ENCODE measurements around the gene RNASE8.

Gene RNASE8

GRCh38 chr14:21029917-21030316, 27.7 kb upstream of the RNASE8 start, which contains the start of gene TPPP2:
TPPP2 (plus strand) TSS chr14:21030217; CDS start chr14:21030582, 365 bp downstream.
- Histone ChIP-seq H3K4me1 (ENCODE audit: control insufficient read depth in 2 of 2, insufficient read depth in 2 of 2, low read length in 2 of 2) (peaks cover 0 to 6% of the 10 kb centered on the region in 2 donors), H3K36me3 (ENCODE audit: control insufficient read depth in 2 of 2, insufficient read depth in 2 of 2, low read length in 2 of 2) (no peaks in the 10 kb centered on the region), H3K9me3 (ENCODE audit: control insufficient read depth in 2 of 2, low read length in 2 of 2) (no peaks in the 10 kb centered on the region), H3K27ac (ENCODE audit: low read depth in 2 of 2, low read length in 2 of 2) (no peak within 1 kb of the TSS), H3K4me3 (ENCODE audit: low read length in 2 of 2) (no peak within 1 kb of the TSS), H3K27me3 (ENCODE audit: control insufficient read depth in 2 of 2, insufficient read depth in 2 of 2, low read length in 2 of 2) (no peaks in the 10 kb centered on the region), H3K9ac (ENCODE audit: low read depth in 1 of 2, low read length in 2 of 2) (no peak within 1 kb of the TSS)

- no peaks in the 10 kb centered on the region for H3K9me3 ChIP-seq (ENCODE audit: control insufficient read depth in 2 of 2, low read length in 2 of 2)
- no peak overlapping the region for H3K27ac ChIP-seq (ENCODE audit: low read depth in 2 of 2, low read length in 2 of 2)
- H3K4me1 ChIP-seq (ENCODE audit: control insufficient read depth in 2 of 2, insufficient read depth in 2 of 2, low read length in 2 of 2): peaks cover 0 to 3% of the 10 kb centered on the region in 2 donors
These were observed 27.1 kb upstream of the RNASE8 start for GRCh38 chr14:21030531-21030930.

GRCh38 chr14:21032326-21033132, 25.1 kb upstream of the RNASE8 start:
- Histone ChIP-seq H3K27me3 (ENCODE audit: control insufficient read depth in 2 of 2, insufficient read depth in 2 of 2, low read length in 2 of 2) (no peaks in the 10 kb centered on the region), H3K9me3 (ENCODE audit: control insufficient read depth in 2 of 2, low read length in 2 of 2) (no peaks in the 10 kb centered on the region), H3K9ac (ENCODE audit: low read depth in 1 of 2, low read length in 2 of 2) (no peak overlapping the region), H3K36me3 (ENCODE audit: control insufficient read depth in 2 of 2, insufficient read depth in 2 of 2, low read length in 2 of 2) (no peaks in the 10 kb centered on the region), H3K27ac (ENCODE audit: low read depth in 2 of 2, low read length in 2 of 2) (no peak overlapping the region), H3K4me1 (ENCODE audit: control insufficient read depth in 2 of 2, insufficient read depth in 2 of 2, low read length in 2 of 2) (no peaks in the 10 kb centered on the region), H3K4me3 (ENCODE audit: low read length in 2 of 2) (no peak overlapping the region)

More at GRCh38 chr14:21030531-21030930, 27.1 kb upstream of the RNASE8 start:
- Histone ChIP-seq H3K4me3 (ENCODE audit: low read length in 2 of 2) (no peak overlapping the region), H3K27me3 (ENCODE audit: control insufficient read depth in 2 of 2, insufficient read depth in 2 of 2, low read length in 2 of 2) (no peaks in the 10 kb centered on the region), H3K36me3 (ENCODE audit: control insufficient read depth in 2 of 2, insufficient read depth in 2 of 2, low read length in 2 of 2) (no peaks in the 10 kb centered on the region), H3K9ac (ENCODE audit: low read depth in 1 of 2, low read length in 2 of 2) (no peak overlapping the region)

- no peak overlapping the region for H3K27ac ChIP-seq (ENCODE audit: low read depth in 2 of 2, low read length in 2 of 2)
- no peaks in the 10 kb centered on the region for H3K36me3 ChIP-seq (ENCODE audit: control insufficient read depth in 2 of 2, insufficient read depth in 2 of 2, low read length in 2 of 2)
- H3K9me3 ChIP-seq (ENCODE audit: control insufficient read depth in 2 of 2, low read length in 2 of 2): no peaks in the 10 kb centered on the region
- H3K27me3 ChIP-seq (ENCODE audit: control insufficient read depth in 2 of 2, insufficient read depth in 2 of 2, low read length in 2 of 2): no peaks in the 10 kb centered on the region
- no peaks in the 10 kb centered on the region for H3K4me1 ChIP-seq (ENCODE audit: control insufficient read depth in 2 of 2, insufficient read depth in 2 of 2, low read length in 2 of 2)
- no peak overlapping the region for H3K4me3 ChIP-seq (ENCODE audit: low read length in 2 of 2)
- H3K9ac ChIP-seq (ENCODE audit: low read depth in 1 of 2, low read length in 2 of 2): no peak overlapping the region
These were observed 24.4 kb upstream of the RNASE8 start for GRCh38 chr14:21033133-21033698.

GRCh38 chr14:21034707-21035106, 22.9 kb upstream of the RNASE8 start, which contains the start of gene RNASE13:
RNASE13 (minus strand) TSS chr14:21034807; CDS start chr14:21034288, 519 bp downstream.
- H3K4me1 ChIP-seq (ENCODE audit: control insufficient read depth in 2 of 2, insufficient read depth in 2 of 2, low read length in 2 of 2): peaks cover 13 to 14% of the 10 kb centered on the region in 2 donors
- no peaks in the 10 kb centered on the region for H3K36me3 ChIP-seq (ENCODE audit: control insufficient read depth in 2 of 2, insufficient read depth in 2 of 2, low read length in 2 of 2)
- H3K4me3 ChIP-seq (ENCODE audit: low read length in 2 of 2): no peak within 1 kb of the TSS
- no peaks in the 10 kb centered on the region for H3K27me3 ChIP-seq (ENCODE audit: control insufficient read depth in 2 of 2, insufficient read depth in 2 of 2, low read length in 2 of 2)
- no peaks in the 10 kb centered on the region for H3K9me3 ChIP-seq (ENCODE audit: control insufficient read depth in 2 of 2, low read length in 2 of 2)
- H3K9ac ChIP-seq (ENCODE audit: low read depth in 1 of 2, low read length in 2 of 2): no peak within 1 kb of the TSS
- H3K27ac ChIP-seq (ENCODE audit: low read depth in 2 of 2, low read length in 2 of 2): no peak within 1 kb of the TSS

- Histone ChIP-seq H3K4me3 (ENCODE audit: low read length in 2 of 2) (no peak overlapping the region), H3K27me3 (ENCODE audit: control insufficient read depth in 2 of 2, insufficient read depth in 2 of 2, low read length in 2 of 2) (no peaks in the 10 kb centered on the region), H3K9me3 (ENCODE audit: control insufficient read depth in 2 of 2, low read length in 2 of 2) (no peaks in the 10 kb centered on the region), H3K36me3 (ENCODE audit: control insufficient read depth in 2 of 2, insufficient read depth in 2 of 2, low read length in 2 of 2) (no peaks in the 10 kb centered on the region), H3K27ac (ENCODE audit: low read depth in 2 of 2, low read length in 2 of 2) (no peak overlapping the region), H3K9ac (ENCODE audit: low read depth in 1 of 2, low read length in 2 of 2) (no peak overlapping the region), H3K4me1 (ENCODE audit: control insufficient read depth in 2 of 2, insufficient read depth in 2 of 2, low read length in 2 of 2) (peaks cover 14 to 15% of the 10 kb centered on the region in 2 donors)
These were observed 20.9 kb upstream of the RNASE8 start for GRCh38 chr14:21036751-21037150.

- Histone ChIP-seq H3K9ac (ENCODE audit: low read depth in 1 of 2, low read length in 2 of 2) (no peak overlapping the region), H3K9me3 (ENCODE audit: control insufficient read depth in 2 of 2, low read length in 2 of 2) (no peaks in the 10 kb centered on the region), H3K27me3 (ENCODE audit: control insufficient read depth in 2 of 2, insufficient read depth in 2 of 2, low read length in 2 of 2) (no peaks in the 10 kb centered on the region), H3K4me1 (ENCODE audit: control insufficient read depth in 2 of 2, insufficient read depth in 2 of 2, low read length in 2 of 2) (peaks cover 14 to 15% of the 10 kb centered on the region in 2 donors), H3K4me3 (ENCODE audit: low read length in 2 of 2) (no peak overlapping the region), H3K27ac (ENCODE audit: low read depth in 2 of 2, low read length in 2 of 2) (no peak overlapping the region), H3K36me3 (ENCODE audit: control insufficient read depth in 2 of 2, insufficient read depth in 2 of 2, low read length in 2 of 2) (no peaks in the 10 kb centered on the region)
These were observed 20.5 kb upstream of the RNASE8 start for GRCh38 chr14:21037156-21037555.

- Histone ChIP-seq H3K4me1 (ENCODE audit: control insufficient read depth in 2 of 2, insufficient read depth in 2 of 2, low read length in 2 of 2) (peaks cover 23 to 29% of the 10 kb centered on the region in 2 donors), H3K9me3 (ENCODE audit: control insufficient read depth in 2 of 2, low read length in 2 of 2) (no peaks in the 10 kb centered on the region), H3K27ac (ENCODE audit: low read depth in 2 of 2, low read length in 2 of 2) (peak overlapping the region; percentile 36 to 68), H3K27me3 (ENCODE audit: control insufficient read depth in 2 of 2, insufficient read depth in 2 of 2, low read length in 2 of 2) (no peaks in the 10 kb centered on the region), H3K4me3 (ENCODE audit: low read length in 2 of 2) (peak overlapping the region in 1 of 2 donors; percentile 34), H3K9ac (ENCODE audit: low read depth in 1 of 2, low read length in 2 of 2) (peak overlapping the region; percentile 7 to 31), H3K36me3 (ENCODE audit: control insufficient read depth in 2 of 2, insufficient read depth in 2 of 2, low read length in 2 of 2) (no peaks in the 10 kb centered on the region)
These were observed 18.9 kb upstream of the RNASE8 start for GRCh38 chr14:21038441-21039422.

- peak overlapping the region; percentile 36 to 68 for H3K27ac ChIP-seq (ENCODE audit: low read depth in 2 of 2, low read length in 2 of 2)
- H3K9ac ChIP-seq (ENCODE audit: low read depth in 1 of 2, low read length in 2 of 2): peak overlapping the region in 1 of 2 donors; percentile 31
- H3K36me3 ChIP-seq (ENCODE audit: control insufficient read depth in 2 of 2, insufficient read depth in 2 of 2, low read length in 2 of 2): no peaks in the 10 kb centered on the region
- H3K27me3 ChIP-seq (ENCODE audit: control insufficient read depth in 2 of 2, insufficient read depth in 2 of 2, low read length in 2 of 2): no peaks in the 10 kb centered on the region
- peaks cover 25 to 34% of the 10 kb centered on the region in 2 donors for H3K4me1 ChIP-seq (ENCODE audit: control insufficient read depth in 2 of 2, insufficient read depth in 2 of 2, low read length in 2 of 2)
- no peaks in the 10 kb centered on the region for H3K9me3 ChIP-seq (ENCODE audit: control insufficient read depth in 2 of 2, low read length in 2 of 2)
- no peak overlapping the region for H3K4me3 ChIP-seq (ENCODE audit: low read length in 2 of 2)
These were observed 17.8 kb upstream of the RNASE8 start for GRCh38 chr14:21039585-21040369.

Measured in mucosa of rectum (tissue), 2 donors.